ENCODE data around the gene ANK3. TPM values are rescaled to one million over a fixed set of nuclear protein-coding genes. Genes with fewer than 3 reads are reported as not detected.

ANK3 gene
- polyA plus RNA-seq, 3 donors: not detected

DNA sequence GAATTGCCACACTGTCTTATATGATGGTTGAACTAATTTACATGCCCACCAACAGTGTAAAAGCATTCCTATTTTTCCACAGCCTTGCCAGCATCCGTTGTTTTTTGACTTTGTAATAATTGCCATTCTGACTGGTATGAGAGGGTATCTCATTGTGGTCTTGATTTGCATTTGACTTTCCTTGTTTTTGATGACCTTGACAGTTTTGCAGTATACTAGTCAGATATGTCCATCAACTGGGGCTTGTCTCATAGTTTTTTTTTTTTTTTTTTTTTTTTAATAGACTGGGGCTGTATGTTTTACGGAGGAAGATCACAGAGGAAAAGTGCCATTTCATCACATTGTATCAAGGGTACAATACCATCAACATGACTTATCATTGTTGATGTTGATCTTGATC is 220.6 kb downstream of the ANK3 start:
- Mint-ChIP-seq H3K4me3 (no peak overlapping the region), H3K4me1 (no peaks in the 10 kb centered on the region), H3K9me3 (peaks cover 0 to 1% (median 0%) of the 10 kb centered on the region in 7 donors), H3K36me3 (no peaks in the 10 kb centered on the region), H3K27ac (no peak overlapping the region), H3K27me3 (ENCODE audit: low read depth in 3 of 3) (peaks cover 0 to 4% (median 0%) of the 10 kb centered on the region in 3 donors)
- no peaks in the 10 kb centered on the region for H3K4me1 ChIP-seq (ENCODE audit: control insufficient read depth in 1 of 2, insufficient read depth in 2 of 2, low read length in 2 of 2)
- no peaks in the 10 kb centered on the region for H3K27me3 ChIP-seq (ENCODE audit: control insufficient read depth in 2 of 2, insufficient read depth in 2 of 2, low read length in 2 of 2)
- intact Hi-C loops (cut with micrococcal nuclease): no loop called here
- H3K4me2 ChIP-seq (replicated peaks; ENCODE audit: extremely low read depth, low read length, poor library complexity, severe bottlenecking): no peak overlapping the region
- no peak overlapping the region for H3K4me3 ChIP-seq (replicated peaks in 1 of 3; ENCODE audit: low read depth in 2 of 3, low read length in 3 of 3)
- TF ChIP-seq CTCF (IDR thresholded peaks at IDR 0.05): no peak
- H3K79me2 ChIP-seq (ENCODE audit: insufficient read depth, low read length): no peaks in the 10 kb centered on the region
- H3K9ac ChIP-seq (ENCODE audit: insufficient read depth, low read length, poor library complexity, severe bottlenecking): no peak overlapping the region
- no peaks in the 10 kb centered on the region for H3K36me3 ChIP-seq (replicated peaks in 1 of 2; ENCODE audit: control insufficient read depth in 1 of 2, insufficient read depth in 2 of 2, low read length in 2 of 2)
- no peak for DNase-seq
- no peak overlapping the region for H2AFZ ChIP-seq (ENCODE audit: insufficient read depth, low read depth, low read length, poor library complexity, severe bottlenecking)
- H3K9me3 ChIP-seq (replicated peaks in 1 of 2; ENCODE audit: control insufficient read depth in 1 of 2, insufficient read depth in 1 of 2, low read length in 2 of 2): no peaks in the 10 kb centered on the region
- H3K27ac ChIP-seq (ENCODE audit: low read depth in 1 of 2, low read length in 2 of 2): no peak overlapping the region
- no peaks in the 10 kb centered on the region for H4K20me1 ChIP-seq (ENCODE audit: insufficient read depth, low read length)
- no CpG with 5 or more reads among the region's 2 CpGs for WGBS (ENCODE audit: insufficient coverage)

DNA sequence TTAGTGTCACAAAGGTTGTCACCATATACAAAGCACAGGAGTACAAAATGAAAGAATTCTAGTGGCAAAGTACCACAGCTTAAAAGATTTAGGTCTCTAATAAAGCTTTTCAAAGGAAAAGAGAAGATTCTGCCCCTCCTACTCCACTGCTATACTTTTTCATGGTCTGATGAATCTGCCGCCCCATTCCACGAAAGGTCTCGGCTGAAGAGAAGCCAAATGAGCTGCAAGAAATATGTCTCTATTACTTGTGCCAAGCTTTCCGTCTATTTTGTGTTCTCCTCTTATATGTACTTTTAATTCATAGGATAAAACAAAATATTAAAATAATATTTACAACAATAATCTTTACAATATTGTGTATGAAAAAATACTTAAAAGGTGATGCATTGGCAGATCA is 222.6 kb downstream of the ANK3 start:
- Histone ChIP-seq H3K4me3 (replicated peaks in 1 of 3; ENCODE audit: low read depth in 2 of 3, low read length in 3 of 3) (no peak overlapping the region), H3K79me2 (ENCODE audit: insufficient read depth, low read length) (no peaks in the 10 kb centered on the region), H3K27ac (ENCODE audit: low read depth in 1 of 2, low read length in 2 of 2) (no peak overlapping the region), H3K4me2 (replicated peaks; ENCODE audit: extremely low read depth, low read length, poor library complexity, severe bottlenecking) (no peak overlapping the region), H3K27me3 (ENCODE audit: control insufficient read depth in 2 of 2, insufficient read depth in 2 of 2, low read length in 2 of 2) (no peaks in the 10 kb centered on the region), H3K9ac (ENCODE audit: insufficient read depth, low read length, poor library complexity, severe bottlenecking) (no peak overlapping the region), H2AFZ (ENCODE audit: insufficient read depth, low read depth, low read length, poor library complexity, severe bottlenecking) (no peak overlapping the region), H4K20me1 (ENCODE audit: insufficient read depth, low read length) (no peaks in the 10 kb centered on the region), H3K4me1 (ENCODE audit: control insufficient read depth in 1 of 2, insufficient read depth in 2 of 2, low read length in 2 of 2) (no peaks in the 10 kb centered on the region), H3K36me3 (replicated peaks in 1 of 2; ENCODE audit: control insufficient read depth in 1 of 2, insufficient read depth in 2 of 2, low read length in 2 of 2) (no peaks in the 10 kb centered on the region), H3K9me3 (replicated peaks in 1 of 2; ENCODE audit: control insufficient read depth in 1 of 2, insufficient read depth in 1 of 2, low read length in 2 of 2) (no peaks in the 10 kb centered on the region)
- no peaks in the 10 kb centered on the region for H3K36me3 Mint-ChIP-seq
- no peak for TF ChIP-seq CTCF (IDR thresholded peaks at IDR 0.05)
- H3K4me1 Mint-ChIP-seq: no peaks in the 10 kb centered on the region
- H3K27ac Mint-ChIP-seq: no peak overlapping the region
- H3K27me3 Mint-ChIP-seq (ENCODE audit: low read depth in 3 of 3): peaks cover 0 to 2% (median 0%) of the 10 kb centered on the region in 3 donors
- DNase-seq: no peak
- intact Hi-C loops (cut with micrococcal nuclease): no loop called here
- no CpG with 5 or more reads among the region's 4 CpGs for WGBS (ENCODE audit: insufficient coverage)
- H3K4me3 Mint-ChIP-seq: no peak overlapping the region
- peaks cover 0 to 1% (median 0%) of the 10 kb centered on the region in 7 donors for H3K9me3 Mint-ChIP-seq

Data from CD14-positive monocyte (primary cell).